SK-N-SH treated with all-trans-retinoic acid at 6 μM for 48 hours (cell line): ENCODE measurements around the gene RBM17.

Experiments
- ATAC-seq: fragments of 200-7000 bp; cut with Tn5 transposase; 3 replicates; pipeline ENCODE4 v1.9.1; 2020; ENCODE audit warnings: mild to moderate bottlenecking, moderate library complexity
- ARNTL ChIP-seq: fragments of 450-650 bp; formaldehyde crosslinking; IDR thresholded peaks from 2 replicates; pipeline ENCODE4 v1.5.0; 2020; ENCODE audit warnings: low read depth, mild to moderate bottlenecking, moderate library complexity, borderline replicate concordance
- BACH2 ChIP-seq: fragments of 250-450 bp; sonication (Bioruptor Pico); IDR thresholded peaks from 2 replicates; pipeline ENCODE4 v1.9.0; 2021; ENCODE audit warnings: mild to moderate bottlenecking, borderline replicate concordance
- CSDC2 ChIP-seq: fragments of 250-450 bp; sonication (Bioruptor Pico); IDR thresholded peaks from 2 replicates; pipeline ENCODE4 v1.5.0; 2020; ENCODE audit warnings: mild to moderate bottlenecking, moderate library complexity
- ESRRG ChIP-seq: fragments of 250-450 bp; sonication (Bioruptor Pico); IDR thresholded peaks from 2 replicates; pipeline ENCODE4 v1.6.1; 2021; ENCODE audit warnings: mild to moderate bottlenecking
- GLIS3 ChIP-seq: fragments of 250-450 bp; sonication (Bioruptor Pico); IDR thresholded peaks from 2 replicates; pipeline ENCODE4 v1.5.0; 2020; ENCODE audit warnings: mild to moderate bottlenecking, moderate library complexity
- ISL1 ChIP-seq: fragments of 250-450 bp; sonication (Bioruptor Pico); IDR thresholded peaks from 2 replicates; pipeline ENCODE4 v2.1.2; 2022; ENCODE audit warnings: mild to moderate bottlenecking, moderate library complexity
- OSR1 ChIP-seq: fragments of 250-450 bp; sonication (Bioruptor Pico); IDR thresholded peaks from 2 replicates; pipeline ENCODE4 v1.8.0; 2022; ENCODE audit warnings: moderate library complexity, mild to moderate bottlenecking, inconsistent platforms
- PATZ1 ChIP-seq: fragments of 250-450 bp; sonication (Bioruptor Pico); IDR thresholded peaks from 2 replicates; pipeline ENCODE4 v1.8.0; 2020; ENCODE audit warnings: mild to moderate bottlenecking, moderate library complexity, borderline replicate concordance
- PPARA ChIP-seq: fragments of 250-450 bp; sonication (Bioruptor Pico); IDR thresholded peaks from 2 replicates; pipeline ENCODE4 v1.5.0; 2020; ENCODE audit warnings: mild to moderate bottlenecking, borderline replicate concordance
- RARB ChIP-seq: fragments of 250-450 bp; sonication (Bioruptor Pico); IDR thresholded peaks from 2 replicates; pipeline ENCODE4 v1.8.0; 2021; ENCODE audit warnings: mild to moderate bottlenecking, moderate library complexity
- SNAI2 ChIP-seq: fragments of 250-450 bp; sonication (Bioruptor Pico); IDR thresholded peaks from 2 replicates; pipeline ENCODE4 v1.5.0; 2020; ENCODE audit warnings: mild to moderate bottlenecking, moderate library complexity
- TCF4 ChIP-seq: fragments of 250-450 bp; sonication (Bioruptor Pico); IDR thresholded peaks from 2 replicates; pipeline ENCODE4 v1.8.0; 2021; ENCODE audit warnings: mild to moderate bottlenecking, moderate library complexity, borderline replicate concordance
- ZC3H10 ChIP-seq: fragments of 250-450 bp; sonication (Bioruptor Pico); IDR thresholded peaks from 2 replicates; pipeline ENCODE4 v1.5.1; 2021; ENCODE audit warnings: mild to moderate bottlenecking, moderate library complexity
- ZFP3 ChIP-seq: fragments of 250-450 bp; sonication (Bioruptor Pico); IDR thresholded peaks from 2 replicates; pipeline ENCODE4 v1.5.0; 2020; ENCODE audit warnings: mild to moderate bottlenecking, moderate library complexity
- ZFP30 ChIP-seq: fragments of 450-650 bp; formaldehyde crosslinking; IDR thresholded peaks from 2 replicates; pipeline ENCODE4 v1.5.0; 2022; ENCODE audit warnings: mild to moderate bottlenecking, moderate library complexity
- ZNF565 ChIP-seq: fragments of 450-650 bp; formaldehyde crosslinking; conservative IDR thresholded peaks from 2 replicates; pipeline ENCODE4 v1.5.0; 2020; ENCODE audit warnings: low read depth, mild to moderate bottlenecking, moderate library complexity
- ZNF70 ChIP-seq: fragments of 450-650 bp; formaldehyde crosslinking; IDR thresholded peaks from 2 replicates; pipeline ENCODE4 v1.5.0; 2020; ENCODE audit warnings: mild to moderate bottlenecking, moderate library complexity
- ZNF8 ChIP-seq: fragments of 450-650 bp; formaldehyde crosslinking; IDR thresholded peaks from 2 replicates; pipeline ENCODE4 v1.5.0; 2020; ENCODE audit warnings: mild to moderate bottlenecking, moderate library complexity
- TF ChIP-seq, protein P1 (sequence below): fragments of 250-450 bp; sonication (Bioruptor Pico); IDR thresholded peaks from 2 replicates; pipeline ENCODE4 v1.5.1; 2020; ENCODE audit warnings: low read depth, mild to moderate bottlenecking, moderate library complexity
- TF ChIP-seq, protein P2 (sequence below): fragments of 250-450 bp; sonication (Bioruptor Pico); IDR thresholded peaks from 2 replicates; pipeline ENCODE4 v1.5.1; 2021; ENCODE audit warnings: mild to moderate bottlenecking, moderate library complexity
- TF ChIP-seq, protein P3 (sequence below): fragments of 250-450 bp; sonication (Bioruptor Pico); IDR thresholded peaks from 2 replicates; pipeline ENCODE4 v1.5.0; 2020; ENCODE audit warnings: mild to moderate bottlenecking, moderate library complexity
- TF ChIP-seq, protein P4 (sequence below): fragments of 250-450 bp; sonication (Bioruptor Pico); IDR thresholded peaks from 2 replicates; pipeline ENCODE4 v1.8.0; 2021; ENCODE audit warnings: low read depth, mild to moderate bottlenecking, moderate library complexity, borderline replicate concordance

The RBM17 gene

DNA sequence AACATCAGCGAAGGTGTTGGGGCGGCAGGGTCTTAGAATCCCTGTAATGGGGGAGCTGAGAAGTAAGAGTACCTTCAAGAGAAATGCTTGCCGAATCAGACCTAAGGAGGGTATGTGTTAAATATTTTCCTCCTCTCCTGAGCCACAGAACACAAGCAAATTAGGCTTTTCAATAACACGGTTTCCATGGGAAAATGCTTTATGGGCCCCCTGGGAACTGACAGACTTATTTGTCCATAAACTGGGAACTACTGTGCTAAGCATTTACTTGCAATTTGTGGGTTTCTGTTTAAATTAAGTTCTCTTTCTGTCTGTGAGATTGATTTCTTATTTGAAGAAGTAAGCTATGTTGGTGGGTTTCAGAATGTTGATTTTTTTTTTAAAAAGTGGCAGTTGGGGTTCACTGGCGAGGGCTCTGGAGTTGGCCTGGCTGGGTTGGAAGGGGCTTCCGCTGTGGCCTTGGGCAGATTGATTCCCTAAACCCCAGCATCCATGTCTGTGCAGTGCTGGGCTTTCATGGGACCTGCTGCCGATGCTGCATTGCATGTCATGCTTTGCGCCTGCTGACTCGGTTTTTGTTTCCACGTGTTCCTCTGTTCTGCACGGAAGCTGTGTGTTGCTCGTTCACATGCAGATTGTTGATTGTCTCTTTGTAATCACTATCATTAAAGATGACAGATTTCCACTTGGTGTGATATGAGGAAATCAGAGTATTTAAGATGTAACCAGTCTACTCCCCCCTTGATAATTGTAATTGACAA is 7.2 kb downstream of the RBM17 start:
- TF ChIP-seq ZFP30 (CRISPR knock-in tag) (no peak), BACH2 (no peak)
- TF ChIP-seq, protein P1, sequence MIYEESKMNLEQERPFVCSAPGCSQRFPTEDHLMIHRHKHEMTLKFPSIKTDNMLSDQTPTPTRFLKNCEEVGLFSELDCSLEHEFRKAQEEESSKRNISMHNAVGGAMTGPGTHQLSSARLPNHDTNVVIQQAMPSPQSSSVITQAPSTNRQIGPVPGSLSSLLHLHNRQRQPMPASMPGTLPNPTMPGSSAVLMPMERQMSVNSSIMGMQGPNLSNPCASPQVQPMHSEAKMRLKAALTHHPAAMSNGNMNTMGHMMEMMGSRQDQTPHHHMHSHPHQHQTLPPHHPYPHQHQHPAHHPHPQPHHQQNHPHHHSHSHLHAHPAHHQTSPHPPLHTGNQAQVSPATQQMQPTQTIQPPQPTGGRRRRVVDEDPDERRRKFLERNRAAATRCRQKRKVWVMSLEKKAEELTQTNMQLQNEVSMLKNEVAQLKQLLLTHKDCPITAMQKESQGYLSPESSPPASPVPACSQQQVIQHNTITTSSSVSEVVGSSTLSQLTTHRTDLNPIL (CRISPR knock-in tag): no peak
- ATAC-seq: no peak

- TF ChIP-seq GLIS3 (CRISPR knock-in tag) (no peak), PATZ1 (no peak), TCF4 (no peak), PPARA (CRISPR knock-in tag) (no peak), ZNF70 (CRISPR knock-in tag) (no peak), ZC3H10 (no peak), BACH2 (no peak), ESRRG (CRISPR knock-in tag) (no peak), ISL1 (CRISPR knock-in tag) (no peak), CSDC2 (CRISPR knock-in tag) (no peak), ZNF8 (no peak), SNAI2 (CRISPR knock-in tag) (no peak), ZNF565 (CRISPR knock-in tag) (no peak), RARB (CRISPR knock-in tag) (no peak)
- TF ChIP-seq, protein P1 (CRISPR knock-in tag): no peak
- TF ChIP-seq, protein P2, sequence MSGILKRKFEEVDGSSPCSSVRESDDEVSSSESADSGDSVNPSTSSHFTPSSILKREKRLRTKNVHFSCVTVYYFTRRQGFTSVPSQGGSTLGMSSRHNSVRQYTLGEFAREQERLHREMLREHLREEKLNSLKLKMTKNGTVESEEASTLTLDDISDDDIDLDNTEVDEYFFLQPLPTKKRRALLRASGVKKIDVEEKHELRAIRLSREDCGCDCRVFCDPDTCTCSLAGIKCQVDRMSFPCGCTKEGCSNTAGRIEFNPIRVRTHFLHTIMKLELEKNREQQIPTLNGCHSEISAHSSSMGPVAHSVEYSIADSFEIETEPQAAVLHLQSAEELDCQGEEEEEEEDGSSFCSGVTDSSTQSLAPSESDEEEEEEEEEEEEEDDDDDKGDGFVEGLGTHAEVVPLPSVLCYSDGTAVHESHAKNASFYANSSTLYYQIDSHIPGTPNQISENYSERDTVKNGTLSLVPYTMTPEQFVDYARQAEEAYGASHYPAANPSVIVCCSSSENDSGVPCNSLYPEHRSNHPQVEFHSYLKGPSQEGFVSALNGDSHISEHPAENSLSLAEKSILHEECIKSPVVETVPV (CRISPR knock-in tag): no peak
- ATAC-seq: no peak
Measured at GRCh38 chr10:6097063-6097462, 8.2 kb downstream of the RBM17 start.

DNA sequence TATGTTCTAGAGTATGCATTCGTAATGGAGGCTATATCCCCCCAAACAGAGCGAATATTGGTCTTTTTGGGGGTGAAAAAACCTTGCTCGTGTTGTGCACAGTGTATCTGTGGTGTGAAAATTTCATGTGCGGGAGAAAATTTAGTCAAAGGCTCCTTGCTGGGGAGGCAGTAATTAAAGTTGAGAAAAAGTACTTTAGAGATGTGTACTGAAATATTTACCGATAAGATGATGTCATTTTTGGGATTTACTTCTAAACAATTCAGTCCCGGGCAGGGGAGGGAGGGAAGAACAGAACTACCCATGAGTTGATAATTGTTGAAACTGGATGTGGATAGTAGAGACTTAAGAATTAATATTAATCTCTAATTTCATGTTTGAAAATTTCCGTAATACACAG is 9.3 kb downstream of the RBM17 start:
- ATAC-seq: no peak
- TF ChIP-seq GLIS3 (CRISPR knock-in tag): no peak
- TF ChIP-seq, protein P3, sequence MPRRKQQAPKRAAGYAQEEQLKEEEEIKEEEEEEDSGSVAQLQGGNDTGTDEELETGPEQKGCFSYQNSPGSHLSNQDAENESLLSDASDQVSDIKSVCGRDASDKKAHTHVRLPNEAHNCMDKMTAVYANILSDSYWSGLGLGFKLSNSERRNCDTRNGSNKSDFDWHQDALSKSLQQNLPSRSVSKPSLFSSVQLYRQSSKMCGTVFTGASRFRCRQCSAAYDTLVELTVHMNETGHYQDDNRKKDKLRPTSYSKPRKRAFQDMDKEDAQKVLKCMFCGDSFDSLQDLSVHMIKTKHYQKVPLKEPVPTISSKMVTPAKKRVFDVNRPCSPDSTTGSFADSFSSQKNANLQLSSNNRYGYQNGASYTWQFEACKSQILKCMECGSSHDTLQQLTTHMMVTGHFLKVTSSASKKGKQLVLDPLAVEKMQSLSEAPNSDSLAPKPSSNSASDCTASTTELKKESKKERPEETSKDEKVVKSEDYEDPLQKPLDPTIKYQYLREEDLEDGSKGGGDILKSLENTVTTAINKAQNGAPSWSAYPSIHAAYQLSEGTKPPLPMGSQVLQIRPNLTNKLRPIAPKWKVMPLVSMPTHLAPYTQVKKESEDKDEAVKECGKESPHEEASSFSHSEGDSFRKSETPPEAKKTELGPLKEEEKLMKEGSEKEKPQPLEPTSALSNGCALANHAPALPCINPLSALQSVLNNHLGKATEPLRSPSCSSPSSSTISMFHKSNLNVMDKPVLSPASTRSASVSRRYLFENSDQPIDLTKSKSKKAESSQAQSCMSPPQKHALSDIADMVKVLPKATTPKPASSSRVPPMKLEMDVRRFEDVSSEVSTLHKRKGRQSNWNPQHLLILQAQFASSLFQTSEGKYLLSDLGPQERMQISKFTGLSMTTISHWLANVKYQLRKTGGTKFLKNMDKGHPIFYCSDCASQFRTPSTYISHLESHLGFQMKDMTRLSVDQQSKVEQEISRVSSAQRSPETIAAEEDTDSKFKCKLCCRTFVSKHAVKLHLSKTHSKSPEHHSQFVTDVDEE (CRISPR knock-in tag): no peak
- TF ChIP-seq, protein P4, sequence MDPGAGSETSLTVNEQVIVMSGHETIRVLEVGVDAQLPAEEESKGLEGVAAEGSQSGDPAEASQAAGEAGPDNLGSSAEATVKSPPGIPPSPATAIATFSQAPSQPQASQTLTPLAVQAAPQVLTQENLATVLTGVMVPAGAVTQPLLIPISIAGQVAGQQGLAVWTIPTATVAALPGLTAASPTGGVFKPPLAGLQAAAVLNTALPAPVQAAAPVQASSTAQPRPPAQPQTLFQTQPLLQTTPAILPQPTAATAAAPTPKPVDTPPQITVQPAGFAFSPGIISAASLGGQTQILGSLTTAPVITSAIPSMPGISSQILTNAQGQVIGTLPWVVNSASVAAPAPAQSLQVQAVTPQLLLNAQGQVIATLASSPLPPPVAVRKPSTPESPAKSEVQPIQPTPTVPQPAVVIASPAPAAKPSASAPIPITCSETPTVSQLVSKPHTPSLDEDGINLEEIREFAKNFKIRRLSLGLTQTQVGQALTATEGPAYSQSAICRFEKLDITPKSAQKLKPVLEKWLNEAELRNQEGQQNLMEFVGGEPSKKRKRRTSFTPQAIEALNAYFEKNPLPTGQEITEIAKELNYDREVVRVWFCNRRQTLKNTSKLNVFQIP (CRISPR knock-in tag): no peak
- no peak for TF ChIP-seq SNAI2 (CRISPR knock-in tag)
- no peak for TF ChIP-seq ZNF565 (CRISPR knock-in tag)
- TF ChIP-seq OSR1 (CRISPR knock-in tag): no peak
- TF ChIP-seq, protein P1 (CRISPR knock-in tag): no peak
- no peak for TF ChIP-seq ISL1 (CRISPR knock-in tag)
- TF ChIP-seq ARNTL: no peak
- no peak for TF ChIP-seq ESRRG (CRISPR knock-in tag)
- TF ChIP-seq RARB (CRISPR knock-in tag): no peak
- TF ChIP-seq PATZ1: no peak
- TF ChIP-seq ZFP3 (CRISPR knock-in tag): no peak
- TF ChIP-seq BACH2: no peak
- no peak for TF ChIP-seq ZNF70 (CRISPR knock-in tag)
- no peak for TF ChIP-seq PPARA (CRISPR knock-in tag)
- no peak for TF ChIP-seq ZC3H10
- TF ChIP-seq ZFP30 (CRISPR knock-in tag): no peak
- TF ChIP-seq CSDC2 (CRISPR knock-in tag): no peak
